Activated CD4-positive, CD25-positive, alpha-beta regulatory T cell treated with anti-CD3 and anti-CD28 coated beads, Interleukin-2, amount 50 U/mL, for 72 hours (primary cell): ENCODE results near the gene ZFP69B.
"Not testable (repeated sequence)": the region's sequence is repeated elsewhere in the genome, so short reads cannot be mapped to it uniquely, and the experiment has no call there.

Source experiments
- DNase-seq: peaks from one replicate; pipeline ENCODE4 v3.0.0; 2021

The ZFP69B gene

DNA sequence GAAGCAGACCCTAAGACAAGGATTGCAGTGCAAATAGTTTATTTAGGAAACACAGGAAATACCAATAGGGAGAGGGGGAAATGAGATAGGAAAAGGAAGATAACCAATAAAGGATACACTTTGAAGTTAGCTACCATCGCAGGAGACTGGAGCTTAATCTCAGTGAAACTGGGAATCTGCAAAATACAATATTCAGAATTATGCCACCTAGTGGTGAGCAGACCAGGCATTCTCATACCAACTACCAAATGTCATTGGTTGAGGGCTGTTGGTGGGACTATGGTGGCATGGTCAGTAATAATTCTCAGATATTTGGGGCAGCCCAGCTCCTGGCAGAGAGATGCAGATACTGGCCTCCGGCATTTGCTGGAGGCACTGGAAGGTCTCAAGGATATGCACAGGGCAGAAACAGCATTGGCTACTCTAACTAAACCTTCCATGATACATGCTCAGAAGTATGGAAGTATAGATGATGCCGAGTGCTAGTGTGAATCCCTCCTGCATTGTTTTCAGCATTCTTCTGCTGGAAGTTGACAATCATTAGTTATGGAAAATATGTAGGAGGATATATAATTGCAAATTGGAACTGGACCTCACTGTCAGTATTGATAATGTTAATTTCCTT, 11.8 kb upstream of the ZFP69B start:
- DNase-seq: no peak

DNA sequence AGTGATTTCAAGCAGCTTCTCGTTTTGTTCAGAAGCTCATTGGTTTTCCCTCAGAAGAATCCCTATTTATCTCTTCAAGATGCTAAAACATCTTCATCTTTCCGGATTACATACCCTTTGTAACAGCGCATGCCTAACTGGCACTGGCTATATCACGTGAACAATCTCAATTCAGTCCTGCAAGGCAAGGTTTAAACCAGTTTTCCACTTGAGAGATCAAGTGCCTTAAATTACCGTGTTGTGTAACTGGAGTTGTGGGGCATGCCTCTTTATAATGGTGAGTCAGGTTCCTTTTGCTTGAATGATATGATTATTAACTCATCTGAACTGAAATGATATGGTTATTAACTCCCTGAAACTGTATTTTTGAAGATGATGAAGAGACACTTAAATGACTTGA, 11.0 kb upstream of the ZFP69B start:
- DNase-seq: no peak

DNA sequence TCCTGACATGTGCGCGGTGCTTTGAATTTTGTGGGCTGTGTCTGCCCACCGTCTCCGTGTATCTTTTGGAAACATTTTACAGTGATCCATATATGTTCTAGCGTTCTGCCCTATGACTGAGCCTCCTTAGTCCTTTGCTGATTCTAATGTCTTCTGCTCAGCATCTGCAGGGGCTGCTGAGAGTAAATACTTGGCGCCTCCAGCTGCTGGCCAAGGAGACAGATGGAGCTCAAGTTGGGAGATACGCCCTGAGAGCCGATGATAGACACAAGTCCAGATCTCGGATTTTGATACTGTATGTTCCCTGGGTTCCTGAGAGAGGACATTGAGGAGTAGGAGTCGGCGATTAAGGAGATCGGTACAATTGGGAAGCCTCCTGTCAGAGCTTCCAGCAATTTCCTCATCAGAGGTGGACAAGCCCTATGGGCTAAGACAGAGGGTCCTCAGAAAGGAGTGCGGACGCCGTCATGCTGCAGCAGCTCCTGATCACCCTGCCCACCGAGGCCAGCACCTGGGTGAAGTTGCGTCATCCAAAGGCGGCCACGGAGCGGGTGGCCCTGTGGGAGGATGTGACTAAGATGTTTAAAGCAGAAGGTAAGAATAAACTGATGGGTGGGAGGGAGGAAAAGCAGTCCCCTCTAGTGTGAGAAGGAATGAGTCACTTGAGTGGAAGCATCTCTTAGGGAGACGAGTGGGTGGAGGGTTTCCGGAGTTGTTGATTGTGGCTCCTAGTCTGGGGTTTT, 390 bp downstream of the ZFP69B start:
- DNase-seq: peak; percentile 71

DNA sequence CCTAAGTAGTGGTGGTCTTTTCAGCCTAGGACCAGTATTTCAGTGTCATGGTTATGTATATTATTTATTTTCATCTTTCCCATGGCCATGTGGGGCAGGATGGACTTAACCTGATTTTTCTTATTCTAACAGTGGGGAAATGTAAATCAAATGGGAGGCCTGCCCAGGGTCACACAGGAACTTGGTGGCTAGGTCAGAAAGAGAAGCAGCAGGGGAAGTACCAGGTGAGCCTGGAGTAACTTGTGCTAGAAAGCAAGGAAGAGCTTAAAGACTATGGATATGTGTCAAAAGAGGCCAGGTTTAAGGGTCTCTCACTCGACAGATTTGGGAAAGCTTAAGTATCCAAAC, 936 bp downstream of the ZFP69B start:
- no peak for DNase-seq

DNA sequence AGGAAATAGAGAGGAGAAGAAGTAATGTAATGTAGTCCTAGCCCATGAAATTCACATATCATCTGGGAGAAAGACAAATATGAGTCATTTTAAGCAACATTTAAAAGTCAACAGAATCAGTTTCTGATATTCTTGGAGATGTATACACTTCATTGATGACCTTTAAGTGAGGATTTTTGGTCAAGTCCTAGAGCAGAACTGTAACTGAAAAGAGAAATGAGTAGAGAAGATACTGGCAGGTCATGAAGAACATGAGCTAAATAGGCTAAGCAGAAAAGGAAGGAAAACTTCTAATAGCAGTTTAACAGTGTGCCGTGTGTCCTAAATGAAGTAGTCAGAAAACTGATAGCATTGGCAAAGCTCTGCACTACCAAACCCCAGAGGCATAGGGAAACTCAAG, 4.6 kb downstream of the ZFP69B start:
- DNase-seq: no peak

DNA sequence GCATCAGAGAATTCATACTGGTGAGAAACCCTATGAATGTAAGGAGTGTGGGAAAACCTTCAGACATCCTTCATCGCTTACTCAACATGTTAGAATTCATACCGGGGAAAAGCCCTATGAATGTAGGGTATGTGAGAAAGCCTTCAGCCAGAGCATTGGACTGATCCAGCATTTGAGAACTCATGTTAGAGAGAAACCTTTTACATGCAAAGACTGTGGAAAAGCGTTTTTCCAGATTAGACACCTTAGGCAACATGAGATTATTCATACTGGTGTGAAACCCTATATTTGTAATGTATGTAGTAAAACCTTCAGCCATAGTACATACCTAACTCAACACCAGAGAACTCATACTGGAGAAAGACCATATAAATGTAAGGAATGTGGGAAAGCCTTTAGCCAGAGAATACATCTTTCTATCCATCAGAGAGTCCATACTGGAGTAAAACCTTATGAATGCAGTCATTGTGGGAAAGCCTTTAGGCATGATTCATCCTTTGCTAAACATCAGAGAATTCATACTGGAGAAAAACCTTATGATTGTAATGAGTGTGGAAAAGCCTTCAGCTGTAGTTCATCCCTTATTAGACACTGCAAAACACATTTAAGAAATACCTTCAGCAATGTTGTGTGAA, 12.8 kb downstream of the ZFP69B start:
- no peak for DNase-seq

DNA sequence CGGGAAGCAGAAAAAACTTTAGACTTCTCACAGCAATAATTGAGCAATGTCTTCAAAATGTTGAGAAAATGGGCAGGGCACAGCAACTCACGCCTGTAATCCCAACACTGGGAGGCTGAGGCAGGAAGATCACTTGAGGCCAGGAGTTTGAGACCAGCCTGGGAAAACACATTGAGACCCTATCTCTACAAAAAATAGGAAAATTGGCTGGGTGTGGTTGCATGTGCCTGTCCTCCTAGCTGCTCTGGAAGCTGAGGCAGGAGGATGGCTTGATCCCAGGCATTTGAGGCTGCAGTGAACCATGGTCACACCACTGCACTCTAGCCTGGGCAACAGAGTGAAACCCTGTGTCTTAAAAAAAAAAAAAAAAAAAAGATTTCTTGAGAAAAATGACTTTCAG, 19.1 kb downstream of the ZFP69B start:
- DNase-seq: no peak

DNA sequence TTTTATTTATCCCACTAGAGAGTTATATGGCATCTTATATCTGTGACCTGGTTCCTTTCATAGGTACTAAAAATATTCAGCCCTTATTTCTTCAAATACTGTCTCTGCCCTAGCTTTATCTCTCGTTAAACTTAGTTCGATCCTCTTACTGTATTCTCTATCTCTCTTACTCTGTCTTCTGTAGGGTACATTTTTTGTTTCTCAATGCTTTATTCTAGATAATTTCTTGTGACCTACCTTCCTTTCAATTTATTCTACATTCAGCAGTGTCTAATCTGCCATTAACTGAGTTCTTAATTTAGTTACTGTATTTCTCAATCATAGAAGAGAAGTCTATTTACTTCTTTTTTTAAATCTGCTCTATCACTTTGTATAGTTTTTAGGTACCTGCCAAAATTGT, 25.0 kb downstream of the ZFP69B start:
- DNase-seq: no peak

DNA sequence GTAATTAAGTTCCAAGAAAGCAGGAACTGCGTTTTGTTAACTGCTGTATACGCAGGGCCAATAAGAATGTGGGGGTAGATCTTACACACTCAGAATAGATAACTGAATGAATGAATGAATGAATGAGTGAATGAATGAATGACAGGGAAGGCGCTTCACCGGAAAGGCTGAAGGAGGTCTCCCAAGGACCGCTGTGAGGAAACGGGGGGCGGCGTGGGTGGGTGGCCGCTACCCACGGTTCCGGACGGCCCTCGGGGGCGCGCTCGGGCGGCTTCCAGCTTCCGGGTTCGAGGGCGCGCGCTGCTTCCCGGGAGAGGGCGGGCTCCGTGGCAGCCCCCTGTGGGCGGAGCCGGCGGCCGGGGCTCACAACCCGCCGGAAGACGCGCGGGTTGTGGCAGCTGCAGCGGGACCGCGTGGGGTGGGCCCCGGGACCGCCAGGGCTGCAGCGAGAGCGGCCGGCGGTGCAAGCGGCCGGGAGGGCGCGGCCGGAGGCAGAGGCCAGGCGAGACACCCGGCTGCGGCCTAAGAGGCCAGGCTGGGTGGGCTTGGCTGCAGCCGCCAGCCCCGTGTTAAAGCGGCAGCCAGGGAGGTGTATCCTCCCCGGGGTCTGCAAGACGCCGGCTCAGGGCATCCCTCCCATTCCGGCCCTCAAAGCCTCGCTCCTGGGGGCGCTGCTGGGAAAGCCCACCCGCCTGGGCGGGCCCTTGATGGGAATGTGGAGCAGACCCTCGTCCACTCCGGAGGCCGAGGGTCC, 26.8 kb downstream of the ZFP69B start, which contains the start of gene ZFP69:
Gene ZFP69, plus strand, starts transcription at position 367 of the 754 bp plus-strand sequence. CDS start 2,072 bp downstream, outside the sequence.
- DNase-seq: peak; percentile 67

DNA sequence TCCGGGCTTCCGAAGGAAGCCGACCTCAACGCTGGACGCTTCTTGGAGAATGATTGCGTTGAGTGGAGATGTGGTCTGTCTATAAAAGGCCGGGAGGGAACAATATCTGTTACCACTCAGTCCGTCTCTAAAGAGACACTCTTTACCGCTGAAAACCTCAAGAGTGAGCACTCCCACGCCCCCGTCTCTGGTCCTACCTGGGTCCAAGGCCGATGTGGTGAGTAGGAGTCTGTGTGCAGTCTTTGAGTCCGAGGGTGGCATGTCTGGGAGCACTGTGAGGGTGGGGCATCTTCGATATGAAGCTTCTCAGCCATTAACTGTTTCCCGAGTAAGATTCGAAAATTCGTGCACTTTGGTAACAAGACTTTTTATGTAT, 27.4 kb downstream of the ZFP69B start:
- peak; percentile 33 for DNase-seq

DNA sequence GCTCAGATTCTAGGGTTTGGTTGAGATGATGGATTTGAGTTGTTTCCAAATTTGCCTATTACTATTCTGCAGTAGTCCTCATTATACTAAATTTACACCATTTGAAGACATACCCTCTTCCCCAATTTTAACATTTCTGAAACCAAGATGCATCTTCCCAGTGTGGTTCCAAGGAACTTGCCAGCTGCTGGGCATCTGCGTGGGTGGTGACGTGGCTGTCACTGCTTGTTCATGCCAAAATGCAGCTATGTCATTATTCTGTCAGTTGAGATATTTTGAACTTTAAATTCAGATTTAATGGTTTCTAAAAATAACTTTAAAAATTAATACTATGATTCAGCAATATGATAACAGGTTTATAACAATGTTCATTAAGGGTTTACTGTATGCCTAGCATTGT, 28.0 kb downstream of the ZFP69B start:
- no peak for DNase-seq

DNA sequence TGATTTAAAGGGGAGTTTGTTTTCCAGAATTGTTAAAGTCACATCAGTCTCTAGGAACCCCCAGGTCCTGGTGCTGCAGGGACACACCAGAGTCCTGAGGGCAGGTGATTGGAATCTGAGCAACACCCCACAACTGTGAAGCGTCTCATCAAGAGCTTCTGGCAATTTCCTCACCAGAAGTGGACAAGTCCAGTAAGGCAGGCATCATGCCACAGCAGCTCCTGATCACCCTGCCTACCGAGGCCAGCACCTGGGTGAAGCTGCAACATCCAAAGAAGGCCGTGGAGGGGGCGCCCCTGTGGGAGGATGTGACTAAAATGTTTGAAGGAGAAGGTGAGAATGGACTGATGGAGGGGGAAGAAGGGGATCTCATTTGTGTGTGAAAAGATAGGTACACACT, 28.9 kb downstream of the ZFP69B start:
- no peak for DNase-seq

DNA sequence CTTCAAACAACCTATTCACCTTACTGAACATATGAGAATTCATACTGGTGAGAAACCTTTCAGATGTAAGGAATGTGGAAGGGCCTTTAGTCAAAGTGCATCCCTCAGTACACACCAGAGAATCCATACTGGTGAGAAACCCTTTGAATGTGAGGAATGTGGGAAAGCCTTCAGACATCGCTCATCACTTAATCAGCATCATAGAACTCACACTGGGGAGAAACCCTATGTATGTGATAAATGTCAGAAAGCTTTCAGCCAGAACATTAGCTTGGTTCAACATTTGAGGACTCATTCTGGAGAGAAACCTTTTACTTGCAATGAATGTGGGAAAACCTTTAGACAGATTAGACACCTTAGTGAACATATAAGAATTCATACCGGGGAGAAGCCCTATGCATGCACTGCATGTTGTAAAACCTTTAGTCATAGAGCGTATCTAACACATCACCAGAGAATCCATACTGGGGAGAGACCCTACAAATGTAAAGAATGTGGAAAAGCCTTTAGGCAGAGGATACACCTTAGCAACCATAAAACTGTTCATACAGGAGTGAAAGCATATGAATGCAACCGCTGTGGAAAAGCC, 45.1 kb downstream of the ZFP69B start:
- no peak for DNase-seq

DNA sequence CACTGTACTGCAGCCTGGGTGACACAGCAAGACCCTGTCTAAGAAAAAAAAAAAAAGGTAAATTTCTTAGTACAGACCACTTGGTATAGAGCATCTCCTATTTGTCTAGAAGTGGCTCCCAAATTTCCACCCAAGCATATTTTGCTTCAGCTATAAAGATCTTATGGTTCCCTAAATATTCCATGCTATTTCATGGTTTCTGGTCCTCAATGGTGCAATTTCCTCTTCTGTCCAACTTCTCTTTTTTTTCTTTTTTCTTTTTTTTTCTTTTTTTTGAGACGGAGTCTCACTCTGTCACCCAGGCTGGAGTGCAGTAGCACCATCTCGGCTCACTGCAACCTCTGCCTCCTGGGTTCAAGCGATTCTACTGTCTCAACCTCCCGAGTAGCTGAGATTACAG, 52.4 kb downstream of the ZFP69B start:
- not testable (repeated sequence) for DNase-seq

DNA sequence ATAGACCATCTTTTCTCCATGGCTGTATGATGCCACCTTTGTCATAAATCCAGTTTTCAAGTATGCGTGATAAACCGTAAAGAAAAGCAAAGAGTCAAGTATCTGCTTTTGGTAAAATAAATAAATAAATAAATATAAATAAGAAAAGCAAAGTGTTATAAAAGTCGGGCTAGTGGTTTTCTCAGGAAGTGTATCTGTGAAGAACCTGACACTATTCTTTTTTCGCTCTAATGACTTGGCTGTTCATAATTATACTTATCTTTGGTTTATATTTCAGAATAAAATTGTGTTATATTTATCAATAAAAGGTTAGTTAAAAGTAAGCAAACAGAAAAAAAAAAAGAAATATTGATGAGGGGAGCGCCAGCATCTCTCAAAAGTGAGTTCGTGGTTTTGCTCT, 57.7 kb downstream of the ZFP69B start:
- no peak for DNase-seq

DNA sequence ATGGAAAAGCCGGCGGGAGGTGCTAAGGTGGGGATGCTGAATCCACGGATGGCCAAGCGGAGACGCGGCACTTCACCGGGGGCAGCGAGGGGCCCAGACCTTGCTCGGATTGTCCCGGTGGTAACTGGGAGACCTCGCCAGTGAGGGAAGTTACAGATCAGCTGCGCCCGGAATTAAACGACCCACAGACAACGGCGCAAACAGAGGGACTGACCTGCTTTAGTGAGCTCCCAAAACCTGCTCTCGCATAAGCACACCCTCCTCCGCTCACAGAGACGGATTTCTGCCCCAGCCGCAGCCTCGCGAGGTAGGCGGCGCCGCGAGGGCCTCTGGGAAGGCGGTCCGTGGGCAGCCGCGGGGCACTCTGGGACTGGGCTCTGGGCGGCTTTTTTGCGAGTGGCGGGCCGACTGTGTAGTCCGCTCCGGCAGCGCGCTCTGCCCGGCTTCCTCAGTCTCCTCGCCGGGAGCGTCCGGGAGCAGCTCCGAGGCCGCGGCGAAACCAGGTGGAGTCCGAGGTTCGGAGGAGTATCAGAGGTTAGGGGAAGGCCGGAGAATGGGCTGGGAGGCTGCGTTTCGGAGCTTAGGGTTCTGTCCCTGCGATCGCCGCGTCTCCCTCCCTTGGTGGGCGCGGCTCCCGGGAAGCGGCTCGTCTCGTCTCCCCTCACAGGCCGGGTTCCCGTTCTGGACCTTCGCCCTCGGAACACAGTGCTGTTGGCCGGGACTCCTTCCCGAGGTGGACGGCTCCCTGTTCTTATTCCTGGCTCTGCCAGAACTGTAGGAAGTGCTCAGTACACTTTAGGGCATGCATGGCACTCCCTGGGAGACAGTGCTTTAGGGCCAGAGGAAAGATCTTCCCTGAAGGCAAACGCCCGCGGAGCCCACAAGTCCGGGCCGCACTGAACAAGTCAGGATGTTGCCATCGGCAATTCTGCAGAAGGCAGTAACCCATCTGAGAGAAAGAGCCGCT, 58.4 kb downstream of the ZFP69B start, which contains the start of gene EXO5:
Gene EXO5, plus strand, starts transcription at position 393 of the 967 bp plus-strand sequence. CDS start 5,778 bp downstream, outside the sequence.
- peak; percentile 87 for DNase-seq
